ENCODE data around the gene RHOB.
A peak's percentile ranks its signal among the peaks of the same experiment; 100 is the strongest.

The RHOB gene

DNA sequence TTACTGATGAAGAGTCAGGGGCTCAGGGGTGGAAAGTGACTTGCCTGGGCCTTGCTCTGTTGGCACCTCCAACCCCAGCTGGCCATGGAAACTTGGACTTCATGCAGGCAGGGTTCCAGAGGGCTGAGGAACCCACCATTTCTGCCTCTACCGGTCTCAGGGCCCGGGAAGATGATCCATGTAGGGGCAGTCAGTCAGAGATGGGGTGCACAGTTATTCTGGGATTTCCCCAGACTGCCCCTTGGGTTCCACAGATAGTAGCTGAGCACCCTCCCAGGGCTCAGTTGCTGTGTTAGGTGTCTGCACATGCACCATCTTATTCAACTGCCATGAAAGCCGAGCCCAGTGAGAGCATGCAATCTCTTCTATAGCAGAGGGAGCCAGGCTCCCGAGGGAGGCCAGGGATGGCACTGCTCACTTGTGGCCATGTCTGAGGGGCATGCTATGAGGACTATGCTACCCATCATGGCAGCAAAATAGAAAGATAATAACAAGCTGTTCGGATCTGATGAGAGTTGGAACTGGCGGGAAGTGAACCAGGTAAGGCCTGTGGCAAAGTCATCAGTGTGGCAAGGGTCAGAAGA lies 37.3 kb downstream of the RHOB start:
- ChIA-PET CTCF (no interaction called here), POLR2A (ENCODE audit: low non-redundant PET) (no interaction called here)
- TF ChIP-seq, protein P1, sequence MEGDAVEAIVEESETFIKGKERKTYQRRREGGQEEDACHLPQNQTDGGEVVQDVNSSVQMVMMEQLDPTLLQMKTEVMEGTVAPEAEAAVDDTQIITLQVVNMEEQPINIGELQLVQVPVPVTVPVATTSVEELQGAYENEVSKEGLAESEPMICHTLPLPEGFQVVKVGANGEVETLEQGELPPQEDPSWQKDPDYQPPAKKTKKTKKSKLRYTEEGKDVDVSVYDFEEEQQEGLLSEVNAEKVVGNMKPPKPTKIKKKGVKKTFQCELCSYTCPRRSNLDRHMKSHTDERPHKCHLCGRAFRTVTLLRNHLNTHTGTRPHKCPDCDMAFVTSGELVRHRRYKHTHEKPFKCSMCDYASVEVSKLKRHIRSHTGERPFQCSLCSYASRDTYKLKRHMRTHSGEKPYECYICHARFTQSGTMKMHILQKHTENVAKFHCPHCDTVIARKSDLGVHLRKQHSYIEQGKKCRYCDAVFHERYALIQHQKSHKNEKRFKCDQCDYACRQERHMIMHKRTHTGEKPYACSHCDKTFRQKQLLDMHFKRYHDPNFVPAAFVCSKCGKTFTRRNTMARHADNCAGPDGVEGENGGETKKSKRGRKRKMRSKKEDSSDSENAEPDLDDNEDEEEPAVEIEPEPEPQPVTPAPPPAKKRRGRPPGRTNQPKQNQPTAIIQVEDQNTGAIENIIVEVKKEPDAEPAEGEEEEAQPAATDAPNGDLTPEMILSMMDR (conservative IDR thresholded peaks at IDR 0.05; ENCODE audit: low read depth) = no peak
- peak overlapping the region; percentile 73 for H3K27ac ChIP-seq
- no peak for DNase-seq (ENCODE audit: low spot score)

DNA sequence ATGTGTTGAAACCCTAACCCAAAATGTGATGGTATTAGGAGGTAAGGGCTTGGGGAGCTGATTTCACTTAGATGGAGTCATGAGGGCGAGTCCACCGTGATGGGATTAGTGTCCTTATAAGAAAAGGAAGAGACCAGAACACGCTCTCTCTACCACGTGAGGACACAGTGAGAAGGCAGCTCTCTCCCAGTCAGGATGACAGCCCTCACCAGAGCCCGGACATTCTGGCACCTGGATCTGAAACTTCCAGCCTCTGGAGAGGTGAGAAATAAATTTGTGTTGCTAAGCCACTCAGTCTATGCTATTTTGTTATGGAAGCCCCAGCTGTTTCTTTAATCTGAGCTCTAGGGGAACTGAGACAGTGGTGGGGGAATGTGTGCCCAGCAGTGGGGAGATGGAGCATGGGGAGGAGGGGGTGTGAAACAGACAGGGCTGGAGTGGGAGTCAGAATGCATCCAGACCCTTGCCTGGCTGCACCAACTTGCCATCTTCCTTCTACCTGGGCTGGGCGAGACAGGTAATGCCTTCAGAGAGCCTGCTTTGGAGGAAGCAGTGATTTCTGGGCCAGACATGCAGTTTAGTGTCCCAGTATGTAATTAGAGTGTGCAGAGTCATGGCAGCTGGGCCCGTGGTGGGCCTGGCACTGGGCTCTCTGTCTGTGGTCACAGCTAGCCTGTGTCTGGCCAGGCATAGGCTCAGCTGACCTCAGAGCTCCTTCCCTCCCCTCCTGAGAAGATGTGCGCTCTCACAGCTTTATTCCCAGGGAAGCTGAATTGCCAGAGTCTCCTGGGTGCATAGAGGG lies 38.1 kb downstream of the RHOB start:
- H3K27ac ChIP-seq = no peak overlapping the region
- ChIA-PET POLR2A (ENCODE audit: low non-redundant PET) (no interaction called here), CTCF (interaction anchor here (0.6 kb wide), 1 partner anchor 35 kb away, joined by 4 read pairs; no protein-coding TSS in a partner anchor)
- no peak for DNase-seq (ENCODE audit: low spot score)
- TF ChIP-seq, protein P1 (conservative IDR thresholded peaks at IDR 0.05; ENCODE audit: low read depth) = no peak

DNA sequence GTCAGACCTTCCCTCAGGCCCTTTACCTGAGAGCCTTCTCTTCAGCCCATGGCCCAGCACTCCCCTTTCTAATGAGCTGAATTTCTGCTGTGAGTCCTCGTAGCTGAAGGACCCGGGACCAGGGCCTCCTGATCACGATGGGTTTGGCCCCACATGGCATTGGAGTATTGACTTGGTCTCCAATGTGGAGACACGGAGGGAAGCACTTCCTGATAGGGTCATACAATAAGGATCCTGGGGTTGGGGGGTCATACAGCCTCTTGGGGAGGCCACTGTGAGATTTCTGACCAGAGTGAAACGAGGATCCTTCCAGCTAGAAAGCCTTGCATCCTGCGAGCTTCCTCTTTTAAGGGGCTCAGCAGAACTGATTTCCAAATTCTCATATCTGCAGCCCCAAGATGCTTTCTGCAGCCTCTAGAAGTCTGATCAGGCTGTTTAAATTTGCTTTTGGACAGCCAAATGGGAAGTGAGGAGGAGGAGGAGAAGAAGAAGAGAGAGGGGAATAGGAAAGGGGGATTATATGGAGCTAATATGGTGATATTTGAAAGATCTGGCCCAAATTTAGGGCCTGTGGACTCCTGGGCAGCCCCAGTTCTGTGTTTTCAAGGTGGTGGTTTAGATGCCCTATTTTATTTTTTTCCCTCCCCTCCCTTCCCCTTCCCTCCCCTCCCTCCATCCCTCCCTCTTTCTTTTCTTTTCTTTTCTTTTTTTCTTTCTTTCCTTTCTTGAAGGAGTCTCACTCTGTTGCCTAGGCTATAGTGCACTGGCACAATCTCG lies 38.9 kb downstream of the RHOB start:
- H3K27ac ChIP-seq = no peak overlapping the region
- DNase-seq (ENCODE audit: low spot score) = no peak
- TF ChIP-seq, protein P1 (conservative IDR thresholded peaks at IDR 0.05; ENCODE audit: low read depth) = no peak
- CTCF ChIA-PET = interaction anchor here (0.5 to 0.6 kb wide), 2 partner anchors 36 to 176 kb away, joined by 4 to 5 read pairs; no protein-coding TSS in a partner anchor
- POLR2A ChIA-PET (ENCODE audit: low non-redundant PET) = no interaction called here

DNA sequence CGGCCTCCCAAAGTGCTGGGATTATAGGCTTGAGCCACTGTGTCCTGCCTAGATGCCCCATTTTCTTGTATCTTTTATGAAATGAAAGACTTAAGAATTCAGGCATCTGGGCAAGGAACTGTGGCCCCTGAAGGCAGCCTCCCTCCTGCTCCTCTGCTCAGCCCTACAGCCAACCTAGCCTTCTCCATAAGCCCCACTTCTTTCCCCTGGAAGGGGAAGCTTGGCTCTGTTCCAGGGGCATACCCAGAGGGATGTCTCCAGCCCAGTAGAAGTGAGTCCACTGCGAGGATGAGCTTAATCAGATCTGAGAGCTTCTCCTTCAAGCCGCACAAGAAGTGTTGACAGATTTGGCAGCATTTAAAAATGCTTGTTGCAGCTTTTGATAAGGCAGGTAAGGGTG lies 39.7 kb downstream of the RHOB start:
- ChIA-PET POLR2A (ENCODE audit: low non-redundant PET) (no interaction called here), CTCF (interaction anchor here (0.5 to 0.6 kb wide), 2 partner anchors 139 to 175 kb away, joined by 4 to 5 read pairs; no protein-coding TSS in a partner anchor)
- DNase-seq (ENCODE audit: low spot score) = no peak
- H3K27ac ChIP-seq = no peak overlapping the region
- TF ChIP-seq, protein P1 (conservative IDR thresholded peaks at IDR 0.05; ENCODE audit: low read depth) = no peak

DNA sequence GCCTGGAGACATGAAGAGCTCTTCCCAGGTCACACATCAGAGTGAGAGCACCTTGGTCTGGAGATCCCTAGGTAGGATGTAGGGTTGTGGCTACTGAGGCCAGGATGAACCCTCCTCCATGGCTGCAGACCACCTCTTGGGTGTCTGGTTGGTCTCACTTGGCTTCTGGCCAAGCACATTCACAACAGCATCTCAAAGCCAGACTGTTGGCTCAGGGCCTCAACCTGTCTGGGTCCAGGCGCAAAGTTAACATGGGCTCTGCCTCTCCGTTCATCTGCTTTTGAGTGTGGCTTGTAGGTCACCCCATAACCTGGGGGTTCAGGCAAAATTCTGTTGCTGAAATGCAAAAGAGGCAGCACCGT lies 40.1 kb downstream of the RHOB start:
- DNase-seq (ENCODE audit: low spot score) = no peak
- POLR2A ChIA-PET (ENCODE audit: low non-redundant PET) = no interaction called here
- no peak overlapping the region for H3K27ac ChIP-seq
- CTCF ChIA-PET = interaction anchor here (0.6 kb wide), 1 partner anchor 140 kb away, joined by 4 read pairs; no protein-coding TSS in a partner anchor
- TF ChIP-seq, protein P1 (conservative IDR thresholded peaks at IDR 0.05; ENCODE audit: low read depth) = no peak
